ENCODE results near the gene CEP83.
A peak's percentile ranks its signal among the peaks of the same experiment; 100 is the strongest.
"Not testable (repeated sequence)": the region's sequence is repeated elsewhere in the genome, so short reads cannot be mapped to it uniquely, and the experiment has no call there.

The CEP83 gene

GRCh38 chr12:94377599-94377998 lies 82.1 kb downstream of the CEP83 start:
- DNase-seq (ENCODE audit: low read depth) = no peak

DNA sequence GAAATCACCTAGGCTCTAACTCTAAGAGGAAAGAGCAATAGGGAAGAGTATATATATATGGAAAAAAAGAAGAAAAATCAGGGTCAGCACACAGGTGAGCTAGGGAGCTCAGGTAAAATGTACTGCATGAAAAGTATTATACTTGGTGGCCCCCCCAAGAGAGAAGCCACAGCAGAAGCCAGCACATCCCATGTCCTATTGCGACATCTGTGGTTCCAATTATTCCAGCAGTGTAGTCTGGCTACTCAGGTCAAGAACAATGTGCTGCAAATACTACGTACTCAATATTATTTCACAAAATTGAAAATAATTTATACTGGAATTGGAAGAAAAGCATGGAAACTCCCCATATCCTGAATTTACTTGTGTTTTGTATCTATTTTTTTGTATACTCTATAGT lies 85.5 kb downstream of the CEP83 start:
- DNase-seq (ENCODE audit: low read depth) = no peak

- DNase-seq (ENCODE audit: low read depth) = no peak
These were observed 87.2 kb downstream of the CEP83 start for GRCh38 chr12:94372461-94372860.

- no peak for DNase-seq (ENCODE audit: low read depth)
These were observed 97.0 kb downstream of the CEP83 start for GRCh38 chr12:94362653-94363052.

DNA sequence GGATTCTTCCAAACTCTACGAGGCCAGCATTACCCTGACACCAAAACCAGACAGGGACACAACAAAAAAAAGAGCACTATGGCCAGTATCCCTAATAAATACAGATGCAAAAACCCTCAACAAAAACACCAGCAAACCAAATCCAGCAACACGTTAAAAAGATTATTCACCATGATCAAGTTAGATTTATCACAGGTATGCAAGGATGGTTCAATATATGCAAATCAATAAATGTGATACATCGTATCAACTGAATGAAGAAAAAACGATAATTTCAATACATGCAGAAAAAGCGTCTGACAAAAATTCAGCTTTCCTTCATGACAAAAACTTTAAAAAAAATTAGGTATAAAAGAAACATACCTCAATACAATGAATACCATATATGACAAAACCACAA lies 99.9 kb downstream of the CEP83 start:
- no peak for DNase-seq (ENCODE audit: low read depth)

GRCh38 chr12:94353130-94353529 lies 106.5 kb downstream of the CEP83 start:
- no peak for DNase-seq (ENCODE audit: low read depth)

GRCh38 chr12:94340573-94340972 lies 119.1 kb downstream of the CEP83 start:
- no peak for DNase-seq (ENCODE audit: low read depth)

DNA sequence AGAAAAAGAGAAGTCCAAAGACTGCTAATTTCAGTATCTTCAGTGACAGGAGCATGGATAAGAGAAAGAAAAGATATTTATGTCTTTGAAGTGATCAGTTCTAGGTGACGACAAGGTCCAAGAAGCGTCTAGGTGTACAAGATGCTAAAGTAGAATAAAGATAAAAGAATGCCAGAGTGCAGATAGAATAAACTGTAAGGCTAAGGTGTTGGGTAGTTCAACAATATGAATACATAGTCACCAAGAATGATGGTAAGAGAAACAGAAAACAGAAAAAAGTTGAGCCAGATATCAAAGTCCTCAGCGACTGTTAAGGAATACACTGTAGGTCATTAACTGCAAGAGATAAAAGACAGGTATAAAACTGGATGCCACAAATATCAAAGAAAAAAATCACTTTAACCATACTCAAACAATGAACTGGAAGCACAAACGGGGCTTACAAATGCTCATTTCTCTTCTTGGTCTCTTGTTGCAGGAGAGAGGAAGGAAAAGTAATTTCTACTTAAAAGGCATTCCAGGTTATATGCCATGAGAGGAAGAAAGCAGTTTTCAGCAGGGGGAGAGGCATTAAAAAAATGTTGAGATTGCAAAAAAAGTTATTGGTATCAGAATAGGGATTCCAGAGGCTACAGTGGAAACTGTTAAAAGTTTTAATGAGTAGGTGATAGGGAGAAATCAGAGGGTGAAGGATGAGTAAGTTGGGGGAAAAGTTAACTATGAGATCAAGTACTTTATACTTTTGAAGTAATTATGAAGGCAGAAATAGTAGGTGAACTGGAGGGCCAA lies 121.5 kb downstream of the CEP83 start:
- no peak for DNase-seq (ENCODE audit: low read depth)

GRCh38 chr12:94336211-94336925 lies 123.3 kb downstream of the CEP83 start:
- DNase-seq (ENCODE audit: low read depth) = peak; percentile 15

GRCh38 chr12:94333396-94333795 lies 126.3 kb downstream of the CEP83 start:
- DNase-seq (ENCODE audit: low read depth) = no peak

GRCh38 chr12:94329366-94329765 lies 130.3 kb downstream of the CEP83 start:
- no peak for DNase-seq (ENCODE audit: low read depth)

DNA sequence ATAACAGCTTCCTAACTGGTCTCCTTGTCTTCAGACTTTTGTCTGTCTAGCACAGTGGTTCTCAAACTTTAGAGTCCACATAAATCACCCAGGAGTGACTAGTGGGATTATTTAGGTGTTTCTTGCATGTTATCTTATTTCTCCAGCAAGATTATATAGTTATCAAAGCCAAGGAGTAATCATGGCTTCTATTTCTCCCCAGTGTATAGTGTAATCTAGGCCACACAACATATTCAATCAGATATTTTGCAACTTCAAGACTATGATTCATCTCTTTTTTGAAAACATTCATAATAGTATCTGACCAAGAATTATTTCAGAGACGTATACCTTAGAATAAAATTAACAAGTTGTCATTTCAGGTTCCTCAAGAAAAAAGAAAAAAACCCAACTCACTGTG lies 131.9 kb downstream of the CEP83 start:
- no peak for DNase-seq (ENCODE audit: low read depth)

DNA sequence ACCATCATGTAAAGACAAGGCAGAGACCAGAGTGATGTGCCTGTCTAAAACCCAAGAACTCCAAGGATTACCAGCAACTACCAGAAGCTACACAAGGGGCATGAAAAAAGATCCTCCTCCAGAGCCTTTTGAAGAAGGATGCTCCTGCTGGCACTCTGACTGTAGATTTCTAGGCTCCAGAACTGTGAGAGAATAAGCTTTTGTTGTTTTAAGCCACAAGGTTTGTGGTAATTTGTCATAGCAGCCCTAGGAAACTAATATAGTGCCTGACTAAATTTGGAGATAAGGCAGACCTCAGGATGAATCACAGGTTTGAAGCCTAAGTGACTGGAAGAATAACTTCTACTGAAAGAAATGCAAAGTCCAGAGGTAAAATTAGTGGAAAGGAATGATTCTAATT lies 132.9 kb downstream of the CEP83 start:
- DNase-seq (ENCODE audit: low read depth) = peak; percentile 92

GRCh38 chr12:94326234-94326633 lies 133.4 kb downstream of the CEP83 start:
- no peak for DNase-seq (ENCODE audit: low read depth)

- DNase-seq (ENCODE audit: low read depth) = no peak
These were observed 137.3 kb downstream of the CEP83 start for GRCh38 chr12:94322346-94322745.

DNA sequence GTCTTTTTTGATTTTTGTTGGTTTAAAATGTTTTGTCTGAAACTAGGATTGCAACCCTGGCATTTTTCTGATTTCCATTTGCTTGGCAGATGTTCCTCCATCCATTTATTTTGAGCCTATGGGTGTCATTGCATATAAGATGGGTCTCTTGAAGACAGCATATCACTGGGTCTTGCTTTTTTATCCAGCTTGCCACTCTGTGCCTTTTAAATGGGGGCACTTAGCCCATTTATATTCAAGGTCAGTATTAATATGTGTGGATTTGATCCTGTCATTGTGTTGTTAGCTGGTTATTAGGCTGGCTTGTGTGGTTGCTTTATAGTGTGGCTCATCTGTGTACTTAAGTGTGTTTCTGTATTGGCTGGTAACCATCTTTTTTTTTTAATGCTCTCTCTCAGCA lies 139.6 kb downstream of the CEP83 start:
- no peak for DNase-seq (ENCODE audit: low read depth)

GRCh38 chr12:94318181-94318580 lies 141.5 kb downstream of the CEP83 start:
- no peak for DNase-seq (ENCODE audit: low read depth)

GRCh38 chr12:94316600-94316999 lies 143.1 kb downstream of the CEP83 start:
- not testable (repeated sequence) for DNase-seq (ENCODE audit: low read depth)

DNA sequence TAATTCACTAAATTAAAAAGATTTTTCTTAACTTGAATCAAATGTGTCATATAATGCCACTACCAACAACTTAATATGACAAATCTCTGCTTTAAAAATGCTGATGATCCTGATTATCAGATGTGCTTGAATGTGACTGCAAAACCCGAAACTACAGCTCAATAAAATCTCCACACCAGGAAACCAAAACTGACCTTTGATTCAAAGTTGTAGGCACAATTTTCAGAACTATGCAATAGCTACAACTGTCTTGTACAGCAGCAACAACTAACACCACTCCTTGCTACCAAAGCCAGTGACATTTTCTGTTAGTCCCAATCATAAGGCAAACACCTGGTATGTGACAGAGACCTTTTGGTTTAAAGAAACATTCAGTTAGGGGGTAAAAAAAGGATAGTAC lies 147.3 kb downstream of the CEP83 start:
- DNase-seq (ENCODE audit: low read depth) = no peak

DNA sequence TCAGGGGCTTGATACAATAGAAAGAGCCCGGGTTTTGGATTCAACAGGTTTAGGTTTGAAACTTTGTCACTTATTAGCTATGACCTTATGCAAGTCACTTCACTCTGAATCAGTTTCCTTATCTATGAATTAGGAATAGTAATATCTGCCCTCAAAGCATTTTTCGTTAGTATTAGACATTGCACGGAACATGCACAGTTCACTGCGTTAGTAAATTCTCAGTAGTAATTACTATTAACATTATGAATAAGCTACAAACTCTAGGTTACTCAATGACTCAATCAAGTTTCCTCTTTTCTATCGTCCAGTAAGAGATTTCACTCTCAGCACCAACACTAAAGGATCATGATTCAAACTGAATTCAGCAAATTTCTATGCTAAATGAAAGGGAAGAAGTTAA lies 150.3 kb downstream of the CEP83 start:
- no peak for DNase-seq (ENCODE audit: low read depth)

GRCh38 chr12:94308612-94309011 lies 151.1 kb downstream of the CEP83 start:
- DNase-seq (ENCODE audit: low read depth) = no peak

DNA sequence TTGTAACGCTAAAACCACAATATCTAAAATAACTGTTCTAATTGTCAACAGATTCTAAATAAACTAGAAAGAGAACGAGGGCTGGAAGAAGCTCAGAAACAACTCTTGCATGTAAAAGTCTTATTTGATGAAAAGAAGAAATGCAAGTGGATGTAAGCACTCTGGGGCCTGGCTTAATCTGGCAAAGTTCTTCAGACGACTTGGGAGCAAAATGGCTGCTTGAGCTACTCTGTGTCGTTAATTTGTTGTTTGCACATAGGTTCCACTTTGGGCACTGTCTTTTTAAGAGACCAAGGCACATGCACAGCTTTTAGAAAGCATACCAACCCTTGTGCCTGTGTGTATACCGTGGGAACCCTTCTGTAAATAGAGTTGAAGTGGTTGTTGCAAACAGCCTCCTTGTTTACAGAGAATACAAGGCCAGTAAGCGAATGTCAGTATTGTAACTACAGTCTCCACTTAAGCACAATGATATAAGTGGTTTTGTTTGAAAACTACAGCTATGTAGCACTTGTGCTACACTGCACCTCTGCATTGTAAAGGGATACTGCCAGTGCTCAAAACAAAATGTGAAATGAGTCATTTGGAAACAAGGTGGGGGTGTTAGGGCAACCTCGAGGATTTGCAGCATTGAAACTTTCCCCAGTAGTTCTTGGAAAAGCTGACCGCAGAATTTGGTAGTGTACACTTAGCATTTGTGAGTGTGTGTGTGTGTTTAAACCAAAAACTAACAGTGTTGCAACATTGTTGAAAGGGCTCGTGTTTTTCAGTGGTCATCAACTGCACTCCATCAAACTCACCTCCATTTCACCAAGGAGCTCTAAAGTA lies 154.3 kb downstream of the CEP83 start:
- DNase-seq (ENCODE audit: low read depth) = peak; percentile 70

DNA sequence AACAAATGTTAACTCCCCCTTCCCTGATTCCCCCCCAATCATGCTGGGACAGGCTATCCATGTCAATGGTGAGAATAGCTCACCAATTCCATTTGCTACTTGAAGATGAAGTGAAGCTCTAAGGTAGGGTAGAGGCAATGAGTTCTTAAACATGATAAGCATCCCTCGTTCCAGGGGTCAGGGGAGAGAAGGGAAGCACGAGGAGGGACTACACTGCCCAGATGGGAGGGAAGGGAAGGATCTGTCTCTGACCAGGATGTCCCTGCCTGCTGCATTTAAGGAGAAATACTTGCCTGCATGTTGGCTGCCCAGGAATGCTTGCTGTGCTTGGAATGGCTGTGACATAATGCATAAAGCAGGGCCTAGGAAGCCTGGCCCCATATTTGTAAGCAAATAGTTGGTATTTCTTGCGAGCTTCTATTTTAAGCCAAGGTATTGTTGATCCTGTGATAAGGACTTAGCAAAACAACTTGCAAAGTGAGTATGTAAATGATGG lies 155.1 kb downstream of the CEP83 start:
- peak; percentile 94 for DNase-seq (ENCODE audit: low read depth)

All from EH (cell line).